ENCODE results near the gene RIF1. TPM values are rescaled to one million over a fixed set of nuclear protein-coding genes. Genes with fewer than 3 reads are reported as not detected.

RIF1 gene
- total RNA-seq, 1 donor: 48.5 TPM

DNA sequence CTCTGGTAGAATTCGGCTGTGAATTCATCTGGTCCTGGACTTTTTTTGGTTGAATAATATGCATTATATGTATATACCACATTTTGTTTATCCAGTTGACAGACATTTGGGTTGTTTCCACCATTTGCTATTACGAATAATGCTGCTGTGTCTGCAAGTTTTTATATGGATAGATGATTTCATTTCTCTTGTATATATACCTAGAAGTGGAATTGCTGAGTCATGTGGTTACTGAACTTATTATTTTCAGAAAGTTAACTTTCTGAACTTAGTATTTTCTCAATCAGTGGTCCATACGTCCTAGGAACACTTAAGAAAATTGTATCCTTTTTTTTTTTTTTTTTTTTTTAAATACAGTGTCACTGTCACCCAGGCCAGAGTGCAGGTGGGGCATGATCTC, 63.3 kb downstream of the RIF1 start:
- no peaks in the 10 kb centered on the region for H4K20me1 ChIP-seq (ENCODE audit: insufficient read depth, low read length)
- no peaks in the 10 kb centered on the region for H3K9me3 ChIP-seq (ENCODE audit: low read depth, low read length)
- H3K36me3 ChIP-seq (ENCODE audit: insufficient read depth, low read length): peaks cover 52% of the 10 kb centered on the region
- DNase-seq (ENCODE audit: insufficient read length, low spot score, missing footprints): no peak
- TF ChIP-seq, protein P1, sequence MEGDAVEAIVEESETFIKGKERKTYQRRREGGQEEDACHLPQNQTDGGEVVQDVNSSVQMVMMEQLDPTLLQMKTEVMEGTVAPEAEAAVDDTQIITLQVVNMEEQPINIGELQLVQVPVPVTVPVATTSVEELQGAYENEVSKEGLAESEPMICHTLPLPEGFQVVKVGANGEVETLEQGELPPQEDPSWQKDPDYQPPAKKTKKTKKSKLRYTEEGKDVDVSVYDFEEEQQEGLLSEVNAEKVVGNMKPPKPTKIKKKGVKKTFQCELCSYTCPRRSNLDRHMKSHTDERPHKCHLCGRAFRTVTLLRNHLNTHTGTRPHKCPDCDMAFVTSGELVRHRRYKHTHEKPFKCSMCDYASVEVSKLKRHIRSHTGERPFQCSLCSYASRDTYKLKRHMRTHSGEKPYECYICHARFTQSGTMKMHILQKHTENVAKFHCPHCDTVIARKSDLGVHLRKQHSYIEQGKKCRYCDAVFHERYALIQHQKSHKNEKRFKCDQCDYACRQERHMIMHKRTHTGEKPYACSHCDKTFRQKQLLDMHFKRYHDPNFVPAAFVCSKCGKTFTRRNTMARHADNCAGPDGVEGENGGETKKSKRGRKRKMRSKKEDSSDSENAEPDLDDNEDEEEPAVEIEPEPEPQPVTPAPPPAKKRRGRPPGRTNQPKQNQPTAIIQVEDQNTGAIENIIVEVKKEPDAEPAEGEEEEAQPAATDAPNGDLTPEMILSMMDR (IDR thresholded peaks at IDR 0.05; ENCODE audit: extremely low read depth, low read depth, low read length): no peak
- no peak overlapping the region for H3K4me2 ChIP-seq (ENCODE audit: insufficient read depth, low read length)
- no peak overlapping the region for H2AFZ ChIP-seq (ENCODE audit: low read length)
- no peaks in the 10 kb centered on the region for H3K27me3 ChIP-seq (ENCODE audit: insufficient read depth, low read length)
- peaks cover 3% of the 10 kb centered on the region for H3K79me2 ChIP-seq (ENCODE audit: insufficient read depth, low read length)
- no peak overlapping the region for H3K4me3 ChIP-seq (ENCODE audit: insufficient read depth, low read length)
- no peak overlapping the region for H3K27ac ChIP-seq (ENCODE audit: low read depth, low read length)
- no peaks in the 10 kb centered on the region for H3K4me1 ChIP-seq (ENCODE audit: insufficient read depth, low read length)

DNA sequence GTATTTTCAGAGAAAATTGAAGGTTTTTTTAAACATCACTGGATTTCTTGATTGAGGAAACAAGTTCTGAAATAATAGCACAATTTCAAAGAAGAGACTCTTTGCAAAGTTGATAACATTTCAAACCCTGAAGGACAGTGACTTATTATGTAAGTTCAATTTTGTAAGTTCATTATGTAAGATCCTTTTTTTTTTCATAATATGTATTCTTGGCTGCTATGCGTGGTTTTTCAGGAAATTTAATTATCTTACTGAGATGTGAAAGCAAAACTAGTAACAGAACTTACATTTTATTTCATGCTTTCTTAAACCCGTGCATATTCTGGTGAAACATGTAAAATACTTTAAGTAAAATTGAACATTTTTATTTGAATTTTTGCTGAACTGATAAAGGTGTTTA, 65.4 kb downstream of the RIF1 start:
- no peak overlapping the region for H2AFZ ChIP-seq (ENCODE audit: low read length)
- H3K9me3 ChIP-seq (ENCODE audit: low read depth, low read length): no peaks in the 10 kb centered on the region
- peaks cover 31% of the 10 kb centered on the region for H3K36me3 ChIP-seq (ENCODE audit: insufficient read depth, low read length)
- no peaks in the 10 kb centered on the region for H3K27me3 ChIP-seq (ENCODE audit: insufficient read depth, low read length)
- no peak overlapping the region for H3K4me2 ChIP-seq (ENCODE audit: insufficient read depth, low read length)
- no peaks in the 10 kb centered on the region for H3K4me1 ChIP-seq (ENCODE audit: insufficient read depth, low read length)
- TF ChIP-seq, protein P1 (IDR thresholded peaks at IDR 0.05; ENCODE audit: extremely low read depth, low read depth, low read length): no peak
- H4K20me1 ChIP-seq (ENCODE audit: insufficient read depth, low read length): no peaks in the 10 kb centered on the region
- no peak overlapping the region for H3K27ac ChIP-seq (ENCODE audit: low read depth, low read length)
- H3K79me2 ChIP-seq (ENCODE audit: insufficient read depth, low read length): peaks cover 3% of the 10 kb centered on the region
- H3K4me3 ChIP-seq (ENCODE audit: insufficient read depth, low read length): no peak overlapping the region
- DNase-seq (ENCODE audit: insufficient read length, low spot score, missing footprints): no peak

DNA sequence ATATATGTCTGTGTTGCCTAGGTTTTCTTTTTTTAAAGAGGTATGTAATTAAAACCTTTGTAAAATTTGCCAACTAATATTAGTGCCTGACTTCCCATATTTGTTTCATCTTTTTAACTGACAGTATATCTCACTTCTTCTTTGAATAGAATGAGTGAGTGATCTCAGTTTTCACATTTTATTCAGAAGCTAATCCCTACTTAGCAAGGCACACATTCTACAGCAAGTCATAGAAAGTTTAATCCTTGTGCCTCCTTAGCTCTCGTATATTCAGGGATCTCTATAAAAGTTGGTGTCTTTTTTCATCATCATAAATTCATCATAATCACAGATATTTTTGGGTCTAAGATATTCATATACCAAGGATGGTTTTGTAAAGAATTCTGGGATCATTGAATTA, 66.6 kb downstream of the RIF1 start:
- Histone ChIP-seq H3K79me2 (ENCODE audit: insufficient read depth, low read length) (no peaks in the 10 kb centered on the region), H3K4me2 (ENCODE audit: insufficient read depth, low read length) (no peak overlapping the region), H3K4me3 (ENCODE audit: insufficient read depth, low read length) (no peak overlapping the region), H2AFZ (ENCODE audit: low read length) (no peak overlapping the region), H3K27ac (ENCODE audit: low read depth, low read length) (no peak overlapping the region), H4K20me1 (ENCODE audit: insufficient read depth, low read length) (no peaks in the 10 kb centered on the region), H3K9me3 (ENCODE audit: low read depth, low read length) (no peaks in the 10 kb centered on the region), H3K36me3 (ENCODE audit: insufficient read depth, low read length) (peaks cover 21% of the 10 kb centered on the region), H3K27me3 (ENCODE audit: insufficient read depth, low read length) (no peaks in the 10 kb centered on the region), H3K4me1 (ENCODE audit: insufficient read depth, low read length) (no peaks in the 10 kb centered on the region)
- DNase-seq (ENCODE audit: insufficient read length, low spot score, missing footprints): no peak
- TF ChIP-seq, protein P1 (IDR thresholded peaks at IDR 0.05; ENCODE audit: extremely low read depth, low read depth, low read length): no peak

DNA sequence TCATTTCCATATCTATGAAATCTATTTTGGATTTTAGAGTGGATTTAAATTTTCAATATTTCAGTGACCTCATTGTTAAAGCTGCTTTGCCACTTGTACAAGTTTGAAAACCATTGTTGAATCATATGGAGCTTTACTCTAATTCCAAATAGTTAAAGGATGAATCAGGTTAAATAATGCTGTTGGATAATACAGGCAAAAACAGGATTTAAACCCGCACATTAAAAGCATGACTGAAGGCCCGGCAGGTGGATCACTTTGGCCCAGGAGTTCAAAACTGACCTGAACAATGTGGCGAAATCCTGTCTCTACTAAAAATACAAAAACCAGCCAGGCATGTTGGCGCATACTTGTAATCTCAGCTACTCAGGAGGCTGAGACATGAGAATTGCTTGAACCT, 68.3 kb downstream of the RIF1 start:
- TF ChIP-seq, protein P1 (IDR thresholded peaks at IDR 0.05; ENCODE audit: extremely low read depth, low read depth, low read length): no peak
- no peaks in the 10 kb centered on the region for H3K27me3 ChIP-seq (ENCODE audit: insufficient read depth, low read length)
- H3K36me3 ChIP-seq (ENCODE audit: insufficient read depth, low read length): peaks cover 19% of the 10 kb centered on the region
- no peak overlapping the region for H3K4me2 ChIP-seq (ENCODE audit: insufficient read depth, low read length)
- peaks cover 5% of the 10 kb centered on the region for H3K4me1 ChIP-seq (ENCODE audit: insufficient read depth, low read length)
- H3K27ac ChIP-seq (ENCODE audit: low read depth, low read length): peak overlapping the region; percentile 29
- no peaks in the 10 kb centered on the region for H3K9me3 ChIP-seq (ENCODE audit: low read depth, low read length)
- no peak for DNase-seq (ENCODE audit: insufficient read length, low spot score, missing footprints)
- no peaks in the 10 kb centered on the region for H4K20me1 ChIP-seq (ENCODE audit: insufficient read depth, low read length)
- no peak overlapping the region for H3K4me3 ChIP-seq (ENCODE audit: insufficient read depth, low read length)
- H2AFZ ChIP-seq (ENCODE audit: low read length): no peak overlapping the region
- no peaks in the 10 kb centered on the region for H3K79me2 ChIP-seq (ENCODE audit: insufficient read depth, low read length)
